GM19468 (cell line): ENCODE results near the gene BHLHA15.

Experiments
- ATAC-seq: cut with Tn5 transposase; IDR thresholded peaks from one replicate; pipeline ENCODE4 v1.9.1; 2021; ENCODE audit warnings: mild to moderate bottlenecking, moderate library complexity, moderate number of reproducible peaks; ENCODE audit not compliant: unreplicated experiment; ENCODE audit errors: extremely low read depth

The BHLHA15 gene

GRCh38 chr7:98186452-98187137 is 24.6 kb upstream of the BHLHA15 start:
- ATAC-seq, result no peak

- ATAC-seq, result no peak
Observed at GRCh38 chr7:98187138-98187502, 24.1 kb upstream of the BHLHA15 start.

DNA sequence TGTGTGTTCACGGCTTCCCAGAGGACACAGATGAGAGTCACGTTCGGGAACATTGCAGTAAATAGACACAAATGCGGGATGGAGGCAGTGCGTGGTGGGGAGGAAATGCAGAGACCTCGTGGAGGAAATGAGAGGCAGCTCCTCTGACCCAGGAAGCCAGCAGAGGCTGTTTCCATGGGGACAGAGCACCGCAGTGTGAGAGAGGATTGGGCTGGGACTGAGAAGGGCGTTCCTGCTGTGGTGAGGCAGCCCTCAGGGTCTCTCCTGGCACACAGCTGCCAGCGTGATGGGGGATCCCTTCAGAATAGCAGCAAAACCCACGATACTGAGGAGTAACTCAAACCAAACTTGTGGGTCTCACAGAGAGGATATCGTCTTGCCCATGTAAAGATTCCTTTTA is 21.7 kb upstream of the BHLHA15 start:
- no peak for ATAC-seq

GRCh38 chr7:98191668-98192431 is 19.4 kb upstream of the BHLHA15 start:
- ATAC-seq, result no peak

DNA sequence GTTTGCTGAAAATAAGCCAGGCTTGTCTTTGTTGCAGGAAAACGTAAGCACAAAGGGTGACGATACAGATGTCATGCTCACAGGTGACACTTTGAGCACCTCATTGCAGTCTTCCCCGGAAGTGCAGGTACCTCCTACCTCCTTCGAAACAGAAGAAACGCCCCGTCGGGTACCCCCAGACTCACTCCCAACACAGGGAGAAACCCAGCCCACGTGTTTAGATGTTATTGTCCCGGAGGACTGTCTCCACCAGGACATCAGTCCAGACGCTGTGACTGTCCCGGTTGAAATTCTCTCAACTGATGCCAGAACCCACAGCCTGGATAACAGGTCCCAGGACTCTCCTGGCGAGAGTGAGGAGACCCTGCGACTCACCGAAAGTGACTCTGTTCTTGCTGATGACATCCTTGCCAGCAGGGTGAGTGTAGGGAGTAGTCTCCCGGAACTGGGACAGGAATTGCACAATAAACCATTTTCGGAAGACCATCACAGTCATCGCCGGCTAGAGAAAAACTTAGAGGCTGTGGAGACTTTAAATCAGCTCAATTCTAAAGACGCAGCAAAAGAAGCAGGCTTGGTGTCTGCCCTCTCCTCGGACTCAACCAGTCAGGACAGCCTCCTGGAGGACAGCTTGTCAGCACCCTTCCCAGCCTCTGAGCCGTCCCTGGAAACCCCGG is 18.3 kb upstream of the BHLHA15 start:
- ATAC-seq, result no peak

DNA sequence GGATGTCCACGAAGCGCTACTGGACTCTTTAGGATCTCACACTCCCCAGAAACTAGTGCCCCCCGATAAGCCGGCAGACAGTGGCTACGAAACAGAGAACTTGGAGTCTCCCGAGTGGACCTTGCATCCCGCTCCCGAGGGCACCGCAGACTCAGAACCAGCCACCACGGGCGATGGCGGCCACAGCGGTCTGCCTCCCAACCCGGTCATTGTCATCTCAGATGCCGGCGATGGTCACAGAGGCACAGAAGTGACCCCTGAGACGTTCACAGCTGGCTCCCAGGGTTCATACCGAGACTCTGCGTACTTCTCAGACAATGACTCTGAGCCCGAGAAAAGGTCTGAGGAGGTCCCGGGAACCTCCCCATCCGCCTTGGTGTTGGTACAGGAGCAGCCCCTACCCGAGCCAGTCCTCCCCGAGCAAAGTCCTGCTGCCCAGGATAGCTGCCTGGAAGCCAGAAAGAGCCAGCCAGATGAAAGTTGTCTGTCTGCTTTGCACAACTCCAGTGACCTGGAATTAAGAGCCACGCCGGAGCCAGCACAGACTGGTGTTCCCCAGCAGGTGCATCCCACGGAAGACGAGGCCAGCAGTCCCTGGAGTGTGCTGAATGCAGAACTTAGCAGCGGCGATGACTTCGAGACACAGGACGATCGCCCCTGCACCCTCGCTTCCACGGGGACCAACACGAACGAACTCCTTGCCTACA is 17.6 kb upstream of the BHLHA15 start:
- no peak for ATAC-seq

DNA sequence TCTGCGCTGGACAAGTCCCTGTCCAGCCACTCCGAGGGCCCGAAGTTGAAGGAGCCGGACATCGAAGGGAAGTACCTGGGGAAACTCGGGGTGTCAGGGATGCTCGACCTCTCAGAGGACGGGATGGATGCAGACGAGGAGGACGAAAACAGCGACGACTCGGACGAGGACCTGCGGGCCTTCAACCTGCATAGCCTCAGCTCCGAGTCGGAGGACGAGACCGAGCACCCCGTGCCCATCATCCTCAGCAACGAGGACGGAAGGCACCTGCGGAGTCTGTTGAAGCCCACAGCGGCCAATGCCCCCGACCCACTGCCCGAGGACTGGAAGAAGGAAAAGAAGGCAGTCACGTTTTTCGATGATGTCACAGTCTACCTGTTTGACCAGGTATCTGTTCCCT is 17.1 kb upstream of the BHLHA15 start:
- ATAC-seq, result no peak

GRCh38 chr7:98194672-98195457 is 16.4 kb upstream of the BHLHA15 start:
- ATAC-seq, result no peak

DNA sequence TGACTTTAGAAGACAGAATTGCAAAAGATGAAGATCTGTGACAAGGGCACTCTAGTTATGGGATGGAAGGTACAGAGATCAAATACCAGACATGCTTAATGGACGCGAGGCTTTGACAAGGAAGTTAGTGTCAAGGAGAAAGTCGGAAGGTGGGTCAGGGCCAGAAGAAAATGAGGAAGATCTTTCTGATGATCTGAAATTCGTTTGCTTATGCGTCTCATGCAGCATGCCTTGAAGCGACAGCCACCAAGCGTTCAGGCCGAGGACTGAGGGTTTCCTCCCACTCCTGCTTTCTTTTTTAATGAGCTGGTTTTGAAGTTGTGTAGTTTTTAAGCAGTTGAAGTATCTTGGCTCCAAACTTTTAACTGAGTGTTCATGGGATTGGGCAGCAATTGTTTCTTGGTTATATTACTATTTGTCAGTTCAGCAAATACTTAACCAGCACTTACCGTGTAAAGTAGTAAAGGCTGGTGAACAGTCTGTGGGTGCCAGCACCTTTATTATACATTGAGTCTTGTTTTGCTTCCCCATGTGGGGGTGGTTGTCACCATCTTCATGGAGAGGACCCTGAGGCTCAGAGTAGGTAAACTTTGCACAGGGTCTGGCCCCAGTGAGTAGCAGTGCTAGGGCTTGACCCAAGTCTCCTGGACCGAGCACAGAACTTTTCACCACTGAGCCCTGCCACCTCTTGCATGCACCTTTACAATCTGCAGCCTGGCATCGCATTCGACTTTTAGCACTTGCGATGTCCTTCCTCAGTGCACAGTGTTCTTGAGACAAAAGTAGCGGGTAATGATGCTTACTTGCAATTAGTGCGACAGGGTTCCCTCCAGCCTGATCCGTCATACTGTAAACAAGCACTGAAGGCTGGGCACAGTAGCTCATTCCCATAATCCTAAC is 14.3 kb upstream of the BHLHA15 start:
- ATAC-seq, result no peak

DNA sequence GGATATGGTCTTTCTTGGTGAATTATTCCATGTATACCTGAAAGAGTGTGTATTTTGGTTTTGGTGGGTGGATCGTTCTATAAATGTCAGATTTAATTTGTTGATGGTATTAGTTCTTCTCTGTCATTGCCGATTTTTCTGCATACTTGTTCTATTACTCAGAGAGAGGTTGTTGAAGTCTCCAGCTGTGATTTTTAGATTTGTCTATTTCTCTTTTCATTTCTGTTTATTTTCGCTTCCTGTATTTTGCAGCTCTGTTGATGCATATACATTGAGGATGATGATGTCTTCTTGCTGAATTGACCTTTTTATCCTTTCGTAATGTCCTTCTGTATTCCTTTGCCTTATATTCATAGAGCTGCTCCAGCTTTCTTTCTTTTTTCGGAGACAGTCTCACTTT is 12.1 kb upstream of the BHLHA15 start:
- no peak for ATAC-seq

DNA sequence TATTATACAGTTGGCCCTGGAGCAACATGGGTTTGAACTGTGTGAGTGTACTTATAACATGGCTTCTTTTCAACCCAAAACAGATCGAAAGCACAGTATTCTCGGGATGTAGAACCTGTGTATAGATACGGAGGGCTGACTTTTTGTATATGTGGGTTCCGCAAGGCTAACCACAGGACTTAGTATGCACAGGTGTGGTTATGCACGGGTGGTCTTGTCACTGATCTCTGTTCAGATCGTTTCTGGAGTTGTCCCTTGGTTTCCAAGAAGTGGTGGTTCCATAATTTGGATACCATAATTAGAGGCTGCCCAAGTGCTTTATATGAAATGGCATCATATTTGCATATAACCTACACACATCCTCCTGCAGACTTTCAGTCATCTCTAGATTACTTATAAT is 10.9 kb upstream of the BHLHA15 start:
- ATAC-seq, result peak; percentile 29

GRCh38 chr7:98202367-98203195 is 8.7 kb upstream of the BHLHA15 start:
- ATAC-seq, result peak; percentile 93

DNA sequence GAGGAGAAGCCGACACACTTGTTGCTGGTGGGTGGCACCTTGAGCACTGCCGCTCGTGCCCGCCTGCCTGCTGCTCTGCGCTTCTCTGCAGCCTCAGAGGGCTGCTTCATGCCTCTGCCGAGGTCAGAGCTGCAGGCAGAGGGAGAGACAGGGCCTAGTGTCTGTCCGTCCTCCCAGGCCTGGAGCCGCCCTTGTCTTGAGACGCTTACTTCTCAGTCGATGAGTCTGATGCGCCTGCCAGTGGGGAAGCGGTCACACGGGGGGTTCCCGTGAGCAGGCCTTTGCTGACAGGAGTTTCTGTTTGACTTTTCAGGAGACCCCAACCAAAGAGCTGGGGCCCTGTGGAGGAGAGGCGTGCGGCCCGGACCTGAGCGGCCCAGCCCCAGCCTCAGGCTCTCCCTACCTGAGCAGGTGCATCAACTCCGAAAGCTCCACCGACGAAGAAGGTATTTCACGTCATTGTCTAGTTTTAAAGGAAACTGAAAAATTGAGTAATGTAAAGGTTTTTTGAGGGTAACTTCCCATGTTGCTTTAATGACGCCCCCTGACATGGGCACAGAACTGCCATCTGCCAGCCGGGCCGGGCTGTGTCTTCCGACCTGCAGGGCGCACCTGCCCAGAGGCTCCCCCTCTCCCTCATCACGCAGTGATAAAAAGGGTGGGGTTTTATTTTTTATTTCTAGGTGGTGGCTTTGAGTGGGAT is 7.8 kb upstream of the BHLHA15 start:
- no peak for ATAC-seq

GRCh38 chr7:98203964-98204605 is 7.2 kb upstream of the BHLHA15 start:
- ATAC-seq, result no peak

DNA sequence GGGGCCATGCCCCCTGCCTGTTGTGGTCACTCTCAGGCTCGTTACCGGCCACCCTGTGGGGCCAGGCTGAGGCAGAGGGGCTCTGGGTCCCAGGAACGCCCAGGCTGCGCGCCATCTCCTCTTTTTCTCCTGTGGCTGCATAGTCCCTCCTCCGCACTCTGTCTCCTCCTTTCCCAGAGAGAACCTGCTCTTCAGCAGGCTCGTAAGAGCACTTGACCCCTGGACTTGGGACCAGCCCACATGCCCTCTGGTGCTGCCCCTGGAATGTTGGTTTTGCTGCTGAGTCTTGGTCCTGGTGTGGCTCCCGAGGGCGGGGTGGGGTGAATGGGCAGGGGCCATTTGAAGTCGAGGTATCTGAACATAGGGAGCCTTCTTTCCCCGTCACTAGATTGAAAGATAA is 6.6 kb upstream of the BHLHA15 start:
- ATAC-seq, result no peak

DNA sequence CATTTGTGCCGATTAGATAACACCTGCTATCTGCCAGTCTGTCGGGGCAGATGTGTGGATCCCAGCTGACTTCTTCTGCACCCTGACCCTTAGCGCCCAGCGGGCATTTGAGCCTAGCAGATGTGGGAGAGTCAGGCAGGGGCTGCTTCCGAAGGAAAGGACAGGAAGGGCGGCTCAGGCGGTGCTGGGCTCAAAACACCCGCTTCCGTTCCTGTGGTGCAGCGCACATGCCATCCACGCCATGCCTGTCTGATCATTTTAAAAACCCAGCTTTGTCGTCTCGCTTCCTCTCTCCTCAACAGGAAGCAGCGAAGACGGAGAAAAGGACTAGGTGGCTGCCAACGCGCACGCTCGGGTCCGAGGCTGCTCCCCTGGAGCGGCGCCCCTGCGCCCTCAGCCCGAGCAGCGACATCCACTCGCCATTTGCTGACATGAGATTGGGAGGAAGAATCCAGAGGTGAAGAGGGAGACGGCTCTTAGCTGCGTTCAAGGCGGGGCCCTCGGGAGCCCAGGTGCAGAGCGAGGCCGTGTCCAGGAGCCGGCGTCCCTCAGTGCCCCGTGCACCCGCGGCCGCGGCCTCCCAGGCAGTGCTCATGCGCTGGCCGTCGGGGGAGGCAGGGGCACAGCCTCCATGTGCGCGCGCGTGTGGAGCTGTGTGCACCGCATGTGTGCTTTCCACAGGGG is 5.9 kb upstream of the BHLHA15 start:
- no peak for ATAC-seq
